GM12865 (cell line): ENCODE measurements around the gene SNCA.

Experiments used
- DNase-seq: peaks from one replicate; pipeline ENCODE4 v3.0.0; 2010; ENCODE audit warnings: low read depth
- H3K4me3 ChIP-seq: 2 replicates; pipeline ENCODE4 v1.5.1; 2011; ENCODE audit warnings: mild to moderate bottlenecking, low read depth, low read length, control low read depth
- TF ChIP-seq, protein P1 (sequence below): IDR thresholded peaks from 2 replicates; pipeline ENCODE4 v1.5.1; 2011; ENCODE audit warnings: low read length, control low read depth, low read depth, inconsistent platforms; ENCODE audit not compliant: insufficient read depth; ENCODE audit errors: missing control alignments

Gene SNCA

DNA sequence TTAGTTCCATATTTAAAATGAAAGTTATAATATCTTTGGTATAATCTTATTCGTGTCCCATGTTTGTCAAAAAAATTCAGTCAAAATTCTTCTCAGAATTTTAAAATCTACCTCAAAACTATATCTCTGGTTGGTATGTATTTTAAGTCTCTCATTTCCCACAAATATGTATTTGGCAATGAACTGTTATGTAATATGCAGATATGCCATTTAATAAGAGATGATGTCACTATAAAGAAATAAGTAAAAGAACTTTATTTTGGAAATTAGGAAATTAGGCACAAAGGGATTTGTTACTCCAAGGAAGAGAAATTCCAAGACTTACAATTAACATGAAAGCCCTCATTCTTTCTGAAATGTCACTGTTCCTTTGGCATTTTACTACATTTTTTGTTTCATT, 15.3 kb downstream of the SNCA start:
- H3K4me3 ChIP-seq = no peak overlapping the region
- DNase-seq = no peak
- TF ChIP-seq, protein P1, sequence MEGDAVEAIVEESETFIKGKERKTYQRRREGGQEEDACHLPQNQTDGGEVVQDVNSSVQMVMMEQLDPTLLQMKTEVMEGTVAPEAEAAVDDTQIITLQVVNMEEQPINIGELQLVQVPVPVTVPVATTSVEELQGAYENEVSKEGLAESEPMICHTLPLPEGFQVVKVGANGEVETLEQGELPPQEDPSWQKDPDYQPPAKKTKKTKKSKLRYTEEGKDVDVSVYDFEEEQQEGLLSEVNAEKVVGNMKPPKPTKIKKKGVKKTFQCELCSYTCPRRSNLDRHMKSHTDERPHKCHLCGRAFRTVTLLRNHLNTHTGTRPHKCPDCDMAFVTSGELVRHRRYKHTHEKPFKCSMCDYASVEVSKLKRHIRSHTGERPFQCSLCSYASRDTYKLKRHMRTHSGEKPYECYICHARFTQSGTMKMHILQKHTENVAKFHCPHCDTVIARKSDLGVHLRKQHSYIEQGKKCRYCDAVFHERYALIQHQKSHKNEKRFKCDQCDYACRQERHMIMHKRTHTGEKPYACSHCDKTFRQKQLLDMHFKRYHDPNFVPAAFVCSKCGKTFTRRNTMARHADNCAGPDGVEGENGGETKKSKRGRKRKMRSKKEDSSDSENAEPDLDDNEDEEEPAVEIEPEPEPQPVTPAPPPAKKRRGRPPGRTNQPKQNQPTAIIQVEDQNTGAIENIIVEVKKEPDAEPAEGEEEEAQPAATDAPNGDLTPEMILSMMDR = no peak

DNA sequence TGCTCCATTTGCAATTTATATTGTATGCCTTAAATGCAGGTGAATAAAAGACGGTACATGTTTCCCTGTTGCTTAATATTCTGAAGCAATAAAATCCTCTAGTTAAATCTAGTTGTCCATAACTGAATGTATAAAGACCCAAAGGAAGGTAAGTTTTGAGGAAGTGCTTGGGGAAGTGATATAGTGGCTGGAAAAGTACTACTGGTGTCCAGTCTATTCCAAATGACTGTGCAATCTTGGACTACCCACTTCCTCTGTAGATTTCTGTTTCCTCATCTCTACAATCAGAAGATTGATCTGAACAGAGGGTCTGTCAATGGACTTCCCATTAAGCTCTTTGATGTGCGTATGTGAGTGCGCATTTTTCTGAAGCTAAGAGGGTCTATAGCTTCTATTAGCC, 17.0 kb downstream of the SNCA start:
- no peak overlapping the region for H3K4me3 ChIP-seq
- DNase-seq = no peak
- TF ChIP-seq, protein P1 = no peak

DNA sequence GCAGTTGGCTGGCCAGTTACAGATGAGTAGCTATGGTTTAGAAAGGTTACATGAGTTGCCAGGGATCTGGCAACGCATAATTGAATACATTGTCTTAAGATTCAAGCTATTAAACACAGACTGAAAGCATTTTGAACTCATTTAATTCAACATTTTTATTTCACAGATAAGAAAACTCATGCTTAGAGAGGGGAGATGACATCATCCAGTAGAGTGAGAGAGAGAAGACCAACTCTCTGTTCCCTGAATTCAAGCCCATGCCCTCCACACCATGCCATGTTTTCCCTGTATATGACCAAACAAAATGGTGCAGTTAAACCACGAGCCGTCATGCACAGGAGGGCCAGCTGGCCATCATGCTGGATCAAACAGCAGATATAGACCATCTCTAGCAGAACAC, 22.6 kb downstream of the SNCA start:
- no peak for DNase-seq
- TF ChIP-seq, protein P1 = no peak
- H3K4me3 ChIP-seq = no peak overlapping the region

DNA sequence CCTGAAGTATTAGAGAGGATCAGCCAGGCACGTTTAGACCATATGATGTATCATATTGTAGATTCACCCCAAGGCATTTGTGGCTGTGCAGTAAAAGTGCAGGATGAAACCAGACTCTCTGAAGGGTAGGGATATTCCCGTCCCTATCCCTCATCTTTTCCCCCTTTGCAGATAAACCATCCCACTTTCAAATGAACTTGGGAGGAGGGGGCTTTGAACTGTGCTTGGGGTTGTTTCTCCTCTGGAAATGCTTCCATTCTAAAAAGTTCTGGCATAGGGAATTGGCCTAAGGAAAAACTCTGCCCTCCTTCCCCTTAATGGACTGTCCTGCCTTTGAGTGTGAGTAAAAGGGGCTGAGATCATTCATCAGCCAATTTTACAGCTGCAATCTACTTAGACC, 23.8 kb downstream of the SNCA start:
- no peak for DNase-seq
- TF ChIP-seq, protein P1 = no peak
- no peak overlapping the region for H3K4me3 ChIP-seq

DNA sequence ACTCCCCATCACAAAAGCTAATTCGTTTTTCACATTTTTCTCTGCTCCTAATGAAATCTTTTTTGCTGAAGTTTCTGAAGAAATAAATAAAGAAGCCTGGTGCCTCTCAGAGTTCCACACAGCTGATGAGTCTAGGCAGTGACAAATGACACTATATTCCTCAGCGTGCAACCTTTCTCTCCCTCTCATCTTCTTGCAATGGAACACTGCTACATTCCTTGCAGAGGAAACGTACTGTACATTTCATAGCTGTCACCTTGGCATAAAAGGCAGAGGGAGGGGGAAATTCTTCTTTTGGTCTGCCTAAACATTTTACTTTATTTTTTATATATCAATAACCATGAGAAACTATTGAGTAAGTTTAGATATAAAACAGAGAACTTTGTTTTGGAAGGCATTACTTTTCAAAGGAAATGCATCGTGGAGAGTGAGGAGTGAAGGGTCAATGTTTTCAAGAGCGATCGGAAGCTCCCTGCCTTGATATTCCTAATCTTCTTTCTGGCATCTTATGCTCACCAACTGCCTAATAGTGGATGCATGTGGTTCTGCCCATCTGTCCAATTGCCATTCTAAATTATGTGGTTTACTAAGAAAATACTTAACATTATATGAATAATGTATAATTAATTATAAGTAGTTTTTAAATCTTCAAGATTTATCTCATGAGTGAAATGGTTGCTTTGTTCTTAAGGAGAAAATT, 29.4 kb downstream of the SNCA start:
- no peak overlapping the region for H3K4me3 ChIP-seq
- TF ChIP-seq, protein P1 = no peak
- DNase-seq = no peak

DNA sequence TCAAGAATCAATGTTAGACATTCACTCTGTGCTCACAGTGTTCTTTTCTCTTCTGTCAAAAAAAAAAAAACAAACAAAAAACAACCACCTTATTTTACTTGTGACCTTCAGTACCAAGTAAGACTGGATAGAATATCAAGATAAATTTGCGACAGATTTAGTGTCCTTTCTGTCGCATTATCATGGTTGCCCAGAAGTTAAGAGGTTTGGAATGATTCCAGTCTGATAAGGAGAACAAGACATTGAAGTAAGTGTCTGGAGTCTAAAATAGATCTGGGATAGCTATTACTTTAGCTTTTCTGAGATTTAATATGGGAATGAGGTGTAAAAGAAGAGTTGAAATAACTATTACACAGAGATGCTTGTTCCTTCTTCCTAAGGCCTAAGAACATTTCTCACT, 31.7 kb downstream of the SNCA start:
- H3K4me3 ChIP-seq = no peak overlapping the region
- no peak for DNase-seq
- TF ChIP-seq, protein P1 = no peak

DNA sequence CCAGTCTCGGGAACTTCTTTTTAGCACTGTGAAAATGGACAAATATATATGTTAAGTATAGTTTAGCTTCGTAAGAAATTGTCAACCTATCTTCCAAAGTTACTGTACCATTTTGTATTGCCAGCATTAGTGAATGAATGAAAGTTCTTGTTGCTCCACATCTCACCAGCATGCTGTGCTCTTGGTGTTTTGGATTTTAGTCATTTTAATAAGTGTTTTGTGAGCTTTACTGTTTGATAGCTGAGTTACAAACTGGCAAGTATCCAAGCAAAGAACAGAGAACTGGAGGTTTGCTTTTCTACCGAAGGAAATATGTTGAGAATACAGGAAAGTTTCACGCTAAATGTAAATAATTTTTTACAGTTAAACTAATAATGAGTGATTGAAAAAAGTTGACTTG, 33.0 kb downstream of the SNCA start:
- no peak overlapping the region for H3K4me3 ChIP-seq
- TF ChIP-seq, protein P1 = no peak
- DNase-seq = no peak
